Rectal smooth muscle tissue (tissue), 1 donor: ENCODE data around the gene ARHGEF26.

Source experiments
- H3K27ac ChIP-seq: one replicate; pipeline ENCODE4 v1.7.0; 2013; ENCODE audit warnings: low read depth, low read length, inconsistent platforms
- H3K27me3 ChIP-seq: one replicate; pipeline ENCODE4 v1.7.0; 2013; ENCODE audit warnings: low read length; ENCODE audit not compliant: control insufficient read depth, insufficient read depth
- H3K36me3 ChIP-seq: one replicate; pipeline ENCODE4 v1.7.0; 2013; ENCODE audit warnings: low read length; ENCODE audit not compliant: control insufficient read depth, insufficient read depth
- H3K4me1 ChIP-seq: one replicate; pipeline ENCODE4 v1.7.0; 2013; ENCODE audit warnings: low read length; ENCODE audit not compliant: control insufficient read depth, insufficient read depth
- H3K4me3 ChIP-seq: one replicate; pipeline ENCODE4 v1.7.0; 2013; ENCODE audit warnings: low read length
- H3K9ac ChIP-seq: one replicate; pipeline ENCODE4 v1.7.0; 2013; ENCODE audit warnings: low read length

The ARHGEF26 gene

GRCh38 chr3:154098376-154098775 is 22.8 kb upstream of the ARHGEF26 start:
- no peak overlapping the region for H3K4me3 ChIP-seq
- H3K36me3 ChIP-seq: no peaks in the 10 kb centered on the region
- H3K27ac ChIP-seq: peak overlapping the region; percentile 24
- H3K4me1 ChIP-seq: peaks cover 7% of the 10 kb centered on the region
- no peak overlapping the region for H3K9ac ChIP-seq
- no peaks in the 10 kb centered on the region for H3K27me3 ChIP-seq

- Histone ChIP-seq H3K4me1 (peaks cover 3% of the 10 kb centered on the region), H3K27me3 (no peaks in the 10 kb centered on the region), H3K27ac (no peak overlapping the region), H3K9ac (no peak overlapping the region), H3K36me3 (no peaks in the 10 kb centered on the region), H3K4me3 (no peak overlapping the region)
These were observed 20.6 kb upstream of the ARHGEF26 start for GRCh38 chr3:154100556-154100955.

- peaks cover 3% of the 10 kb centered on the region for H3K4me1 ChIP-seq
- H3K27me3 ChIP-seq: no peaks in the 10 kb centered on the region
- no peak overlapping the region for H3K9ac ChIP-seq
- no peak overlapping the region for H3K4me3 ChIP-seq
- H3K27ac ChIP-seq: no peak overlapping the region
- no peaks in the 10 kb centered on the region for H3K36me3 ChIP-seq
These were observed 19.9 kb upstream of the ARHGEF26 start for GRCh38 chr3:154101250-154101649.

GRCh38 chr3:154102225-154102624 is 19.0 kb upstream of the ARHGEF26 start:
- Histone ChIP-seq H3K36me3 (no peaks in the 10 kb centered on the region), H3K27me3 (no peaks in the 10 kb centered on the region), H3K27ac (no peak overlapping the region), H3K4me3 (no peak overlapping the region), H3K4me1 (peaks cover 3% of the 10 kb centered on the region), H3K9ac (no peak overlapping the region)

- no peaks in the 10 kb centered on the region for H3K36me3 ChIP-seq
- H3K4me1 ChIP-seq: no peaks in the 10 kb centered on the region
- no peak overlapping the region for H3K4me3 ChIP-seq
- H3K9ac ChIP-seq: no peak overlapping the region
- H3K27ac ChIP-seq: peak overlapping the region; percentile 1
- no peaks in the 10 kb centered on the region for H3K27me3 ChIP-seq
These were observed 15.8 kb upstream of the ARHGEF26 start for GRCh38 chr3:154105218-154105975.

GRCh38 chr3:154111365-154111935 is 9.7 kb upstream of the ARHGEF26 start:
- H3K27ac ChIP-seq: no peak overlapping the region
- peaks cover 5% of the 10 kb centered on the region for H3K4me1 ChIP-seq
- H3K27me3 ChIP-seq: no peaks in the 10 kb centered on the region
- H3K9ac ChIP-seq: no peak overlapping the region
- H3K4me3 ChIP-seq: no peak overlapping the region
- H3K36me3 ChIP-seq: no peaks in the 10 kb centered on the region

GRCh38 chr3:154112146-154112852 is 8.9 kb upstream of the ARHGEF26 start:
- Histone ChIP-seq H3K27me3 (no peaks in the 10 kb centered on the region), H3K4me1 (peaks cover 5% of the 10 kb centered on the region), H3K27ac (no peak overlapping the region), H3K9ac (no peak overlapping the region), H3K36me3 (no peaks in the 10 kb centered on the region), H3K4me3 (no peak overlapping the region)

- Histone ChIP-seq H3K4me1 (peaks cover 5% of the 10 kb centered on the region), H3K27me3 (no peaks in the 10 kb centered on the region), H3K4me3 (no peak overlapping the region), H3K27ac (no peak overlapping the region), H3K9ac (no peak overlapping the region), H3K36me3 (no peaks in the 10 kb centered on the region)
These were observed 7.6 kb upstream of the ARHGEF26 start for GRCh38 chr3:154113609-154114008.

GRCh38 chr3:154115332-154115731 is 5.9 kb upstream of the ARHGEF26 start:
- peaks cover 5% of the 10 kb centered on the region for H3K4me1 ChIP-seq

GRCh38 chr3:154119951-154120350 is 1.2 kb upstream of the ARHGEF26 start:
- H3K27ac ChIP-seq: no peak overlapping the region
- H3K27me3 ChIP-seq: no peaks in the 10 kb centered on the region
- H3K9ac ChIP-seq: no peak overlapping the region
- peaks cover 2% of the 10 kb centered on the region for H3K4me1 ChIP-seq
- H3K36me3 ChIP-seq: no peaks in the 10 kb centered on the region
- H3K4me3 ChIP-seq: no peak overlapping the region

More at GRCh38 chr3:154115332-154115731, 5.9 kb upstream of the ARHGEF26 start:
- Histone ChIP-seq H3K27ac (no peak overlapping the region), H3K27me3 (no peaks in the 10 kb centered on the region), H3K4me3 (no peak overlapping the region), H3K9ac (no peak overlapping the region), H3K36me3 (no peaks in the 10 kb centered on the region)

- peak overlapping the region; percentile 88 for H3K27ac ChIP-seq
- H3K9ac ChIP-seq: peak overlapping the region; percentile 35
- H3K4me1 ChIP-seq: peaks cover 4% of the 10 kb centered on the region
- H3K27me3 ChIP-seq: no peaks in the 10 kb centered on the region
- H3K4me3 ChIP-seq: peak overlapping the region; percentile 89
- no peaks in the 10 kb centered on the region for H3K36me3 ChIP-seq
These were observed 736 bp downstream of the ARHGEF26 start for GRCh38 chr3:154121701-154122551.

GRCh38 chr3:154122552-154122911 is 1.3 kb downstream of the ARHGEF26 start:
- Histone ChIP-seq H3K9ac (no peak overlapping the region), H3K27me3 (no peaks in the 10 kb centered on the region), H3K36me3 (no peaks in the 10 kb centered on the region), H3K4me3 (peak overlapping the region; percentile 89), H3K27ac (peak overlapping the region; percentile 88), H3K4me1 (peaks cover 4% of the 10 kb centered on the region)
